Daoy (cell line): ENCODE data around the gene VARS1. TPM values are rescaled to one million over a fixed set of nuclear protein-coding genes. Genes with fewer than 3 reads are reported as not detected.
"Not testable (repeated sequence)": the region's sequence is repeated elsewhere in the genome, so short reads cannot be mapped to it uniquely, and the experiment has no call there.

Experiments used
- DNase-seq: peaks from one replicate; pipeline ENCODE4 v3.0.0-alpha.2; 2015; ENCODE audit warnings: low read depth
- total RNA-seq: library from RNA; depleted of rRNA; stranded (reverse); fragments of >200 nt; shearing (Covaris generic); gene quantifications from 2 replicates; pipeline ENCODE4 v1.2.3, GENCODE V29; 2014; rRNA removed

VARS1 gene
- total RNA-seq: 77.3 and 80.3 TPM in 2 replicates

GRCh38 chr6:31795616-31796298, at the start of gene VARS1:
Gene VARS1 (minus strand): TSS chr6:31795752. CDS start chr6:31795217, 535 bp downstream.
- peak; percentile 97 for DNase-seq

- DNase-seq: no peak
Measured at GRCh38 chr6:31844507-31844906, 49.0 kb upstream of the VARS1 start.

GRCh38 chr6:31842053-31842452, 46.5 kb upstream of the VARS1 start:
- no peak for DNase-seq

- not testable (repeated sequence) for DNase-seq
Measured at GRCh38 chr6:31839779-31840126, 44.2 kb upstream of the VARS1 start.

GRCh38 chr6:31838968-31839367, 43.4 kb upstream of the VARS1 start:
- DNase-seq: no peak

GRCh38 chr6:31838114-31838553, 42.6 kb upstream of the VARS1 start:
- DNase-seq: not testable (repeated sequence)

- DNase-seq: no peak
Measured at GRCh38 chr6:31837369-31838113, 42.0 kb upstream of the VARS1 start.

GRCh38 chr6:31836474-31837368, 41.2 kb upstream of the VARS1 start:
- no peak for DNase-seq

GRCh38 chr6:31836047-31836473, 40.5 kb upstream of the VARS1 start:
- no peak for DNase-seq

GRCh38 chr6:31834367-31835250, 39.1 kb upstream of the VARS1 start:
- DNase-seq: peak; percentile 90

- no peak for DNase-seq
Measured at GRCh38 chr6:31831350-31832215, 36.0 kb upstream of the VARS1 start.

GRCh38 chr6:31830886-31831335, 35.4 kb upstream of the VARS1 start:
- DNase-seq: no peak

- peak; percentile 36 for DNase-seq
Measured at GRCh38 chr6:31829633-31830283, 34.2 kb upstream of the VARS1 start.

- DNase-seq: peak; percentile 100
Measured at GRCh38 chr6:31827286-31828079, 31.9 kb upstream of the VARS1 start, which contains the start of gene HSPA1B. Gene HSPA1B (plus strand): TSS chr6:31827738. CDS start chr6:31827951, 213 bp downstream.

GRCh38 chr6:31826793-31827285, 31.3 kb upstream of the VARS1 start:
- peak; percentile 88 for DNase-seq

- no peak for DNase-seq
Measured at GRCh38 chr6:31825553-31825952, 30.0 kb upstream of the VARS1 start.

GRCh38 chr6:31823592-31824196, 28.1 kb upstream of the VARS1 start:
- not testable (repeated sequence) for DNase-seq
